ENCODE results near the gene TTC28. TPM values are rescaled to one million over a fixed set of nuclear protein-coding genes. Genes with fewer than 3 reads are reported as not detected.

TTC28 gene
- total and polyA plus RNA-seq, 11 donors, result 5.1 to 34.9 (median 21.8) TPM

DNA sequence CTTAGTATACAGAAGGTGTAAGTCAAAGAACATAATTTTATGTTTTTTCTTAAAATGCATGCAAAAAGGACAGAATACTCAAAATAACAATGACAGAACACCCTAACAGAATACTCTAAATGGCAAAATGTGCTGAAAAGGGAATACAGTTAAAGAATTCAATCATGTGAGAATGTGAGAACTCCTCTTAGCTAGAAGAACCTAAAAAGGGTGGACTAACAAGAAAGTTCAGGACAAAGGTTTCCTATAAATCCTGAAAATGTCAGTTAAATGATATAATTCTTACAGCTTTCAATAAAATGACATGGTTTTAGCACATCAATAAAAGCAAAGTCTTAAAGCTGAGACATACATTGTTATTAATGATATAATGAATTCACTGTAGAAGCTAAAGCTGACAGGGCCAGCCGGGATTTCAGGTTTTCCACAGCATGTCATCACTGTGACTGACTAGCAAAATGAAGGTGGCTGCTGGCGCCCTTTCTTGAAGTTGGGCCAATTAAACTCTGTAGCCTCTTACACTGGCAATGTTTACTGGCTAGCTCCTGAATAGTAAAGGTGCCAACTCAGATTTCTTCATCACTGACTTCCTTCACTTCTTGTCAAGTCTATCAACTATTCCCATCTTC, 244.4 kb downstream of the TTC28 start:
- intact Hi-C loops (cut with DNase I), result loop anchor here in 1 of 10 donors (10.0 kb wide), 1 partner anchor 130 kb away; no protein-coding TSS in a partner anchor

DNA sequence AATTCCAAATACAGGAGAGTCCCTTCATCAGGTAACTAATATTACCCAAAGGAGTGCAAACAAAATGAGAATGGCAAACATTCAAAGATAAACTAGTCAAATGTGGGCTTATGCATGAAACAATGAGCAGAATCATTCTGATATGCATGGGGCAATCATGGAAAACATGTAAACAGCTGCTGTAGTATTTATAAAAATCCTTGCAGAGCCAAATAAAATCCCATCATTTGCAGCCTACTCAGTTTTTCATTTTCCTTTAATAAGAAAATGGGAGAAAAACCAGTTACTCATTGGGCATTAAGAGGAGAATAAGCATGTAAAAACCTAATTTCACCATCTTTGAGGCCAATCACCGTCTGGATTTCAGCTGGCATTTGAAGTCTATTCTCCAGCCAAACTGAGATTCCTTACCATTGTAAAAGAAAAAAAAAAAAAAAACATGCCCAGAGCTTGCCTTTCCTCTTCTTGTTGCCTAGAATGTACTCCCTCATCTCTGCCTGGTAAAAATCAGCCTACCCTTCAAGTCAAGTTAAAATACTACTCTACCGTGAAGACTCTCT, 249.1 kb downstream of the TTC28 start:
- H3K36me3 ChIP-seq, result no peaks in the 10 kb centered on the region
- ATAC-seq (no peak), DNase-seq (no peak)
- 45 to 62% (median 52%) methylated on average over 2 of the region's 2 CpGs for WGBS, 4 donors
- H3K27me3 ChIP-seq, result no peaks in the 10 kb centered on the region
- no peak overlapping the region for H3K27ac ChIP-seq
- H3K4me3 ChIP-seq, result no peak overlapping the region
- intact Hi-C loops (cut with DNase I), result loop anchor here in 1 of 10 donors (10.0 kb wide), 1 partner anchor 126 kb away; no protein-coding TSS in a partner anchor
- H3K4me1 ChIP-seq, result peaks cover 4 to 40% (median 21%) of the 10 kb centered on the region in 12 donors
- no peak for TF ChIP-seq POLR2A (IDR thresholded peaks at IDR 0.05)
- TF ChIP-seq, protein P1, sequence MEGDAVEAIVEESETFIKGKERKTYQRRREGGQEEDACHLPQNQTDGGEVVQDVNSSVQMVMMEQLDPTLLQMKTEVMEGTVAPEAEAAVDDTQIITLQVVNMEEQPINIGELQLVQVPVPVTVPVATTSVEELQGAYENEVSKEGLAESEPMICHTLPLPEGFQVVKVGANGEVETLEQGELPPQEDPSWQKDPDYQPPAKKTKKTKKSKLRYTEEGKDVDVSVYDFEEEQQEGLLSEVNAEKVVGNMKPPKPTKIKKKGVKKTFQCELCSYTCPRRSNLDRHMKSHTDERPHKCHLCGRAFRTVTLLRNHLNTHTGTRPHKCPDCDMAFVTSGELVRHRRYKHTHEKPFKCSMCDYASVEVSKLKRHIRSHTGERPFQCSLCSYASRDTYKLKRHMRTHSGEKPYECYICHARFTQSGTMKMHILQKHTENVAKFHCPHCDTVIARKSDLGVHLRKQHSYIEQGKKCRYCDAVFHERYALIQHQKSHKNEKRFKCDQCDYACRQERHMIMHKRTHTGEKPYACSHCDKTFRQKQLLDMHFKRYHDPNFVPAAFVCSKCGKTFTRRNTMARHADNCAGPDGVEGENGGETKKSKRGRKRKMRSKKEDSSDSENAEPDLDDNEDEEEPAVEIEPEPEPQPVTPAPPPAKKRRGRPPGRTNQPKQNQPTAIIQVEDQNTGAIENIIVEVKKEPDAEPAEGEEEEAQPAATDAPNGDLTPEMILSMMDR (IDR thresholded peaks at IDR 0.05), result no peak
- no peaks in the 10 kb centered on the region for H3K9me3 ChIP-seq

More for the DNA sequence above, 244.4 kb downstream of the TTC28 start:
- no peak for TF ChIP-seq POLR2A (IDR thresholded peaks at IDR 0.05)
- TF ChIP-seq, protein P1 (IDR thresholded peaks at IDR 0.05), result no peak
- peaks cover 0 to 34% (median 17%) of the 10 kb centered on the region in 12 donors for H3K4me1 ChIP-seq
- WGBS, 4 donors, result 43 to 57% (median 56%) methylated on average over 2 of the region's 2 CpGs
- H3K27ac ChIP-seq, result peak overlapping the region in 5 of 12 donors; percentile 0 to 39 (median 6)
- ATAC-seq (peak; percentile 75 to 90 (median 82)), DNase-seq (peak in 4 of 5 donors; percentile 38 to 60 (median 52))
- H3K9me3 ChIP-seq, result no peaks in the 10 kb centered on the region
- H3K36me3 ChIP-seq, result no peaks in the 10 kb centered on the region
- no peak overlapping the region for H3K4me3 ChIP-seq
- H3K27me3 ChIP-seq, result no peaks in the 10 kb centered on the region

DNA sequence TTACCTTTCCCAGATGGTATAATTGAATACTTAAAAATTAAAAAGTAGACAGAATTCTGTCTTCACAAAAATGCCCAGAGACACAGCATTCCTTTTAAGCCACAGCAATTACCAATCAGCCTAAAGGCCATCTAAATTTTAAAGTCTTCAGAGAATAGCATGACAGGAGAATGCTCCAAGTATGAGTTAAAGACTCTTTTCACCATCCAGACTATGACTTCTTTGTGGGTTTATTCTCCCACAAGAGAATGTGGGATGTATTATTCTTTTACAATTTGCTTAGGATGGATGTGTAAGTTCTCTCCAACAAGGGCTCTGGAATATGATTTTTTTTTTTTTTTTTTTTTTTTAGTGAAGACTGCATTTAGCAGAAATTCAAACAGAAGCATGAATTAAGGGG, 249.9 kb downstream of the TTC28 start:
- H3K9me3 ChIP-seq, result no peaks in the 10 kb centered on the region
- no peaks in the 10 kb centered on the region for H3K27me3 ChIP-seq
- intact Hi-C loops (cut with DNase I), result loop anchor here in 2 of 10 donors (10.0 kb wide), 2 partner anchors 55 to 125 kb away; no protein-coding TSS in a partner anchor
- no peaks in the 10 kb centered on the region for H3K36me3 ChIP-seq
- no peak for DNase-seq
- peaks cover 4 to 36% (median 18%) of the 10 kb centered on the region in 12 donors for H3K4me1 ChIP-seq
- TF ChIP-seq POLR2A (IDR thresholded peaks at IDR 0.05), result no peak
- TF ChIP-seq, protein P1 (IDR thresholded peaks at IDR 0.05), result no peak
- no peak overlapping the region for H3K27ac ChIP-seq
- no peak overlapping the region for H3K4me3 ChIP-seq
- ATAC-seq, result no peak

DNA sequence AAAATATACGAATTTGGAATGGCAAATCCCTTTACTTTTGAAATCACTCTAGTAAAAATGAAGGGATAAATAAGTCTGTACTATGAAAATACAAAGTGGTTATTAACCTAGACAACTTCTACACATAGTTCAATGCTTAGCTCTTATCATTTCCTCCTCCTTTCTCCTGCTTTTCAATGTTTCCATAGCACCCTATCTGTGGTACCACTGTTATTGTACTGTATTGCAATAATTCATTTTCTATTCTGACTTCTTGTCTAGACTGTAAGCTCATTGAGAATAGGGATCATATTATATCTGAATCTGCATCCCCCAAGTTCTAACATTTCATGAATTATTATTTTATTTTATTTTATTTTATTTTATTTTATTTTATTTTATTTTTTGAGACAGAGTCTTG, 251.4 kb downstream of the TTC28 start:
- peaks cover 4 to 37% (median 17%) of the 10 kb centered on the region in 12 donors for H3K4me1 ChIP-seq
- ATAC-seq (no peak), DNase-seq (no peak)
- no peak overlapping the region for H3K4me3 ChIP-seq
- TF ChIP-seq, protein P1 (IDR thresholded peaks at IDR 0.05), result no peak
- TF ChIP-seq POLR2A (IDR thresholded peaks at IDR 0.05), result no peak
- H3K9me3 ChIP-seq, result no peaks in the 10 kb centered on the region
- H3K36me3 ChIP-seq, result no peaks in the 10 kb centered on the region
- intact Hi-C loops (cut with DNase I), result loop anchor here in 1 of 10 donors (10.0 kb wide), 1 partner anchor 53 kb away; no protein-coding TSS in a partner anchor
- H3K27me3 ChIP-seq, result no peaks in the 10 kb centered on the region
- WGBS, 4 donors, result 89 to 96% (median 92%) methylated on average over 1 of the region's 1 CpG
- no peak overlapping the region for H3K27ac ChIP-seq

Measured in heart left ventricle (tissue), 16 donors.